H9 (cell line): ENCODE data around the gene ADORA1. TPM values are rescaled to one million over a fixed set of nuclear protein-coding genes. Genes with fewer than 3 reads are reported as not detected.

ENCODE experiments used
- DNase-seq: peaks from one replicate; pipeline ENCODE4 v3.0.0-alpha.2; 2017
- H2AFZ ChIP-seq: one replicate; pipeline ENCODE4 v1.6.1; 2013; ENCODE audit warnings: mild to moderate bottlenecking, low read length, control low read depth, moderate library complexity
- H2AK5ac ChIP-seq: 2 replicates; pipeline ENCODE4 v1.6.1; 2013; ENCODE audit warnings: low read length, control low read depth, mixed read lengths; ENCODE audit not compliant: insufficient read length
- H2BK120ac ChIP-seq: one replicate; pipeline ENCODE4 v1.6.1; 2013; ENCODE audit warnings: low read depth, mild to moderate bottlenecking, low read length, control low read depth, inconsistent platforms; ENCODE audit not compliant: poor library complexity, severe bottlenecking
- H2BK12ac ChIP-seq: 2 replicates; pipeline ENCODE4 v1.6.1; 2013; ENCODE audit warnings: low read length, control low read depth, mixed read lengths, low read depth; ENCODE audit not compliant: insufficient read length
- H2BK15ac ChIP-seq: 2 replicates; pipeline ENCODE4 v1.6.1; 2013; ENCODE audit warnings: low read depth, low read length, control low read depth
- H2BK20ac ChIP-seq: one replicate; pipeline ENCODE4 v1.6.1; 2013; ENCODE audit warnings: low read depth, mild to moderate bottlenecking, low read length, control low read depth, inconsistent platforms; ENCODE audit not compliant: poor library complexity, severe bottlenecking
- H2BK5ac ChIP-seq: 2 replicates; pipeline ENCODE4 v1.6.1; 2013; ENCODE audit warnings: low read length, control low read depth, mixed read lengths; ENCODE audit not compliant: insufficient read length
- H3K14ac ChIP-seq: 2 replicates; pipeline ENCODE4 v1.6.1; 2013; ENCODE audit warnings: low read length, control low read depth; ENCODE audit not compliant: insufficient read depth
- H3K18ac ChIP-seq: 2 replicates; pipeline ENCODE4 v1.6.1; 2013; ENCODE audit warnings: low read depth, mild to moderate bottlenecking, mixed read lengths, low read length, control low read depth; ENCODE audit not compliant: insufficient read length
- H3K23ac ChIP-seq: 2 replicates; pipeline ENCODE4 v1.6.1; 2013; ENCODE audit warnings: low read length, control low read depth, mixed read lengths, low read depth; ENCODE audit not compliant: insufficient read length
- H3K23me2 ChIP-seq: 2 replicates; pipeline ENCODE4 v1.6.1; 2013; ENCODE audit warnings: low read depth, mild to moderate bottlenecking, mixed read lengths, low read length, control low read depth; ENCODE audit not compliant: insufficient read length, poor library complexity, severe bottlenecking
- H3K27ac ChIP-seq: 2 replicates; pipeline ENCODE4 v1.5.1; 2013; ENCODE audit warnings: low read length, control low read depth, mixed read lengths, low read depth; ENCODE audit not compliant: insufficient read length
- H3K27me3 ChIP-seq: 2 replicates; pipeline ENCODE4 v1.6.1; 2013; ENCODE audit warnings: low read length, control low read depth, inconsistent platforms; ENCODE audit not compliant: insufficient read depth
- H3K4ac ChIP-seq: 2 replicates; pipeline ENCODE4 v1.6.1; 2013; ENCODE audit warnings: low read depth, mild to moderate bottlenecking, control low read depth, inconsistent platforms, low read length, moderate library complexity
- H3K4me1 ChIP-seq: 2 replicates; pipeline ENCODE4 v1.6.1; 2013; ENCODE audit warnings: low read length, control low read depth, inconsistent platforms; ENCODE audit not compliant: insufficient read depth
- H3K4me2 ChIP-seq: 2 replicates; pipeline ENCODE4 v1.6.1; 2013; ENCODE audit warnings: low read length, control low read depth, mixed read lengths; ENCODE audit not compliant: insufficient read length, insufficient read depth
- H3K56ac ChIP-seq: 2 replicates; pipeline ENCODE4 v1.6.1; 2013; ENCODE audit warnings: low read depth, mild to moderate bottlenecking, mixed read lengths, low read length, control low read depth; ENCODE audit not compliant: insufficient read length
- H3K79me1 ChIP-seq: 2 replicates; pipeline ENCODE4 v1.6.1; 2013; ENCODE audit warnings: low read depth, mild to moderate bottlenecking, moderate library complexity, low read length, control low read depth, inconsistent platforms; ENCODE audit not compliant: insufficient read depth, poor library complexity, severe bottlenecking
- H3K79me2 ChIP-seq: 2 replicates; pipeline ENCODE4 v1.6.1; 2013; ENCODE audit warnings: low read length, control low read depth, inconsistent platforms; ENCODE audit not compliant: insufficient read depth
- H3K9ac ChIP-seq: 2 replicates; pipeline ENCODE4 v1.6.1; 2013; ENCODE audit warnings: low read length, control low read depth, mixed read lengths; ENCODE audit not compliant: insufficient read length; ENCODE audit errors: extremely low read depth
- H3K9me3 ChIP-seq: one replicate; pipeline ENCODE4 v1.6.1; 2013; ENCODE audit warnings: low read depth, low read length, inconsistent platforms; ENCODE audit not compliant: control insufficient read depth
- H3T11ph ChIP-seq: one replicate; pipeline ENCODE4 v1.6.1; 2013; ENCODE audit warnings: mild to moderate bottlenecking, low read length, control low read depth, inconsistent platforms
- H4K20me1 ChIP-seq: one replicate; pipeline ENCODE4 v1.6.1; 2013; ENCODE audit not compliant: control insufficient read depth, insufficient read length, insufficient read depth
- H4K5ac ChIP-seq: 2 replicates; pipeline ENCODE4 v1.6.1; 2013; ENCODE audit warnings: low read depth, mild to moderate bottlenecking, mixed read lengths, low read length, control low read depth; ENCODE audit not compliant: insufficient read length
- H4K8ac ChIP-seq: replicated peaks from 2 replicates; pipeline ENCODE4 v1.6.1; 2013; ENCODE audit warnings: low read length, control low read depth, mixed read lengths, low read depth; ENCODE audit not compliant: insufficient read length
- H4K91ac ChIP-seq: 2 replicates; pipeline ENCODE4 v1.6.1; 2013; ENCODE audit warnings: low read depth, mild to moderate bottlenecking, moderate library complexity, mixed read lengths, low read length, control low read depth; ENCODE audit not compliant: insufficient read length
- H3K27ac Mint-ChIP-seq, 3 experiments: 2 replicates in 2 of 3; 3 replicates in 1 of 3; pipeline ENCODE4 v1.8.0; 2020 to 2021; ENCODE audit warnings: mixed read lengths in 3 of 3, mild to moderate bottlenecking in 1 of 3, moderate library complexity in 1 of 3
- H3K27me3 Mint-ChIP-seq: 2 replicates; pipeline ENCODE4 v1.8.0; 2021; ENCODE audit warnings: low read depth, mild to moderate bottlenecking, moderate library complexity, mixed read lengths
- H3K36me3 Mint-ChIP-seq, 3 experiments: 2 replicates in 2 of 3; 3 replicates in 1 of 3; pipeline ENCODE4 v1.8.0; 2020 to 2021; ENCODE audit warnings: low read depth in 3 of 3, mixed read lengths in 3 of 3; ENCODE audit not compliant: insufficient read depth in 1 of 3
- H3K4me1 Mint-ChIP-seq, 2 experiments: 2 replicates each; pipeline ENCODE4 v1.8.0; 2020; ENCODE audit warnings: mixed read lengths in 2 of 2
- H3K4me3 Mint-ChIP-seq, 2 experiments: 2 replicates in 1 of 2; 3 replicates in 1 of 2; pipeline ENCODE4 v1.8.0; 2020 to 2021; ENCODE audit warnings: mild to moderate bottlenecking in 2 of 2, mixed read lengths in 2 of 2, moderate library complexity in 1 of 2
- H3K9me3 Mint-ChIP-seq, 2 experiments: 2 replicates in 1 of 2; 3 replicates in 1 of 2; pipeline ENCODE4 v1.8.0; 2020; ENCODE audit warnings: mild to moderate bottlenecking in 2 of 2, mixed read lengths in 2 of 2, moderate library complexity in 1 of 2
- WGBS: extraction: QIAGEN DNeasy Blood & Tissue Kit; methylation state at CpG from one replicate; pipeline ENCODE4 v1.1.7; 2013; ENCODE audit warnings: missing lambda C conversion rate, low lambda C conversion rate, mixed read lengths; ENCODE audit not compliant: insufficient read length; ENCODE audit errors: extremely low coverage; 5-methylcytosine and 5-hydroxymethylcytosine counted together
- total RNA-seq: library from RNA; stranded (reverse); gene quantifications from 2 replicates; pipeline ENCODE4 v1.2.1, GENCODE V29; 2021
- TF ChIP-seq, protein P1 (sequence below): fragments of 200-600 bp; sonication (generic); conservative IDR thresholded peaks from 3 replicates; pipeline ENCODE4 v1.8.0; 2021; ENCODE audit warnings: antibody characterized with exemption, mild to moderate bottlenecking

Gene ADORA1
- total RNA-seq, 1 experiment from 2014 or later: 1.3 TPM

DNA sequence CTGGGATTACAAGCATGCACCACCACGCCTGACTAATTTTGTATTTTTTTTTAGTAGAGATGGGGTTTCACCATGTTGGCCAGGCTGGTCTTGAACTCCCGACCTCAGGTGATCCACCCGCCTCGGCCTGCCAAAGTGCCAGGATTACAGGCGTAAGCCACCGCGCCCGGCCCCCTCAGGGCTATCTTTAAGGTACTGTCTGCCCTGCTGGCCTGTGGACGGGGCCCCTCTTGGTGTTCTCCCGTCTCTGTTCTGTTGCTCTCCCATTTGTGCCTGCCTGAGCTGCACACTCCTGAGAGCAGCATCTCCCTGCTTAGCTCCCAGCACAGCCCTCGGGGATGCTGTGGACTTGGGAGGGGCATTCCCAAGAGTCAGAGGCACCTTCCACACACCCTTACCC is 34.2 kb downstream of the ADORA1 start:
- H3K36me3 Mint-ChIP-seq: peaks cover 0 to 6% (median 3%) of the 10 kb centered on the region in 3 experiments; a peak in 3 of 7 replicates
- Histone ChIP-seq H3K56ac (no peak overlapping the region), H3K27ac (no peak overlapping the region), H4K8ac (no peak overlapping the region), H3K9me3 (no peaks in the 10 kb centered on the region), H3K23ac (no peak overlapping the region), H3K79me1 (no peaks in the 10 kb centered on the region), H3K23me2 (no peaks in the 10 kb centered on the region), H3K4ac (no peak overlapping the region), H2BK15ac (no peak overlapping the region), H4K20me1 (no peaks in the 10 kb centered on the region), H3K4me2 (no peak overlapping the region), H2AK5ac (no peak overlapping the region), H2AFZ (no peak overlapping the region), H2BK5ac (no peak overlapping the region), H2BK120ac (no peak overlapping the region), H2BK20ac (no peak overlapping the region), H3K9ac (no peak overlapping the region), H2BK12ac (no peak overlapping the region), H3T11ph (no peak overlapping the region), H4K5ac (no peak overlapping the region), H3K14ac (no peak overlapping the region), H3K79me2 (no peaks in the 10 kb centered on the region), H4K91ac (no peak overlapping the region), H3K4me1 (no peaks in the 10 kb centered on the region), H3K18ac (no peak overlapping the region), H3K27me3 (no peaks in the 10 kb centered on the region)
- no peak overlapping the region for H3K27ac Mint-ChIP-seq
- no peak overlapping the region for H3K4me3 Mint-ChIP-seq
- DNase-seq: no peak
- H3K4me1 Mint-ChIP-seq: peaks cover 2 to 11% of the 10 kb centered on the region in 2 experiments; a peak in 3 of 4 replicates
- WGBS: no CpG with 5 or more reads among the region's 11 CpGs
- TF ChIP-seq, protein P1, sequence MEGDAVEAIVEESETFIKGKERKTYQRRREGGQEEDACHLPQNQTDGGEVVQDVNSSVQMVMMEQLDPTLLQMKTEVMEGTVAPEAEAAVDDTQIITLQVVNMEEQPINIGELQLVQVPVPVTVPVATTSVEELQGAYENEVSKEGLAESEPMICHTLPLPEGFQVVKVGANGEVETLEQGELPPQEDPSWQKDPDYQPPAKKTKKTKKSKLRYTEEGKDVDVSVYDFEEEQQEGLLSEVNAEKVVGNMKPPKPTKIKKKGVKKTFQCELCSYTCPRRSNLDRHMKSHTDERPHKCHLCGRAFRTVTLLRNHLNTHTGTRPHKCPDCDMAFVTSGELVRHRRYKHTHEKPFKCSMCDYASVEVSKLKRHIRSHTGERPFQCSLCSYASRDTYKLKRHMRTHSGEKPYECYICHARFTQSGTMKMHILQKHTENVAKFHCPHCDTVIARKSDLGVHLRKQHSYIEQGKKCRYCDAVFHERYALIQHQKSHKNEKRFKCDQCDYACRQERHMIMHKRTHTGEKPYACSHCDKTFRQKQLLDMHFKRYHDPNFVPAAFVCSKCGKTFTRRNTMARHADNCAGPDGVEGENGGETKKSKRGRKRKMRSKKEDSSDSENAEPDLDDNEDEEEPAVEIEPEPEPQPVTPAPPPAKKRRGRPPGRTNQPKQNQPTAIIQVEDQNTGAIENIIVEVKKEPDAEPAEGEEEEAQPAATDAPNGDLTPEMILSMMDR: no peak
- H3K9me3 Mint-ChIP-seq: peaks cover 0 to 9% of the 10 kb centered on the region in 2 experiments; a peak in 3 of 5 replicates
- H3K27me3 Mint-ChIP-seq: peaks cover 15% of the 10 kb centered on the region
